ENCODE data around the gene STK32B.

- TF ChIP-seq EZH2 (IDR thresholded peaks at IDR 0.05; ENCODE audit: borderline replicate concordance, insufficient read depth, low read depth, low read length, poor library complexity, severe bottlenecking) = no peak
- TF ChIP-seq CTCF (IDR thresholded peaks at IDR 0.05) = no peak
Measured at GRCh38 chr4:5361968-5362367, 310.7 kb downstream of the STK32B start.
